Measurements from ENCODE around the gene NPFFR2. TPM values are rescaled to one million over a fixed set of nuclear protein-coding genes. Genes with fewer than 3 reads are reported as not detected.
"Not testable (repeated sequence)": the region's sequence is repeated elsewhere in the genome, so short reads cannot be mapped to it uniquely, and the experiment has no call there.

The NPFFR2 gene
- total RNA-seq, 2 donors from 2014 or later: not detected

DNA sequence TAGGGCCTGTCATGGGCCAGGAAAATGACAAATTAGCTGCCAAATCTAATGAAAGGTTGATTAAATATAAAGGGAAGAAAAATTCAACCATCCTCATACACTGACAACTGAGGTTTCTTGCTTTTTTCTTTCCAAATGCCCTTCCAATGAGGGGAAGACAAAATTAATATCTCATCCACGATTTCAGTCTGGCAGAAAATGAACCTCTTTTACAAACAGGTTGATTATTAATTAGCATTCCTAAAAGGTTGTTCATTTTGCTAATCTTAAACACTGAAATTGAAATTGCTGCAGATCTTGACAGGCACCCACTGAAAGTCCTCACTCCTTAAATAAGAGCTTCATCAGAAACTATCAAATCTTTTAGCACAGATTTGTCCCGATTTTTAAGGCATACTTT lies 45.5 kb downstream of the NPFFR2 start:
- H3K9me3 Mint-ChIP-seq: peaks cover 6% of the 10 kb centered on the region
- no peak for ATAC-seq

DNA sequence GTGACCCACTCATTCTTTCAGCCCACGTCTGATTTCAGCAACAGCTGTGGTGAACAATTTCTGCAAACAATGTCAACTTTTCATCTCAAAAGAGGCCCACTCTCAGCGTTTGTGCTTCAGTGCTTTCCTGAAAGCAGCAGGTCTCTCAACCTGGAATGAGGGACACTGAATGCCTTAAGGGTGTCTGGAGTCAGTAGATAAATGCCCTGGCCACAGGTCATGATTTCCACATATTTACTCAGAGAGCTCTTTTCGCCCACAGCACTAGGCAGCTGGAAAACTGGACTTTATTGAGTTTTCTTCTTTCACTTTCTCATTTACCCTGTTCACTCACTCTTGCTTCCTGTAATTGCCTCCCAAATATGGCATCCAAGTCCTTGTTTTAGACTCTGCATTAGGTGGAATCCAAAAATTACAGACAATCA lies 52.8 kb downstream of the NPFFR2 start:
- no peaks in the 10 kb centered on the region for H3K27me3 Mint-ChIP-seq
- H3K27ac Mint-ChIP-seq: no peak overlapping the region
- no peak for DNase-seq (ENCODE audit: low spot score)
- peaks cover 8% of the 10 kb centered on the region for H3K9me3 Mint-ChIP-seq
- no peak overlapping the region for H3K4me3 Mint-ChIP-seq
- no peak for ATAC-seq
- no peaks in the 10 kb centered on the region for H3K4me1 Mint-ChIP-seq (ENCODE audit: low read depth in 2 of 2)
- no peaks in the 10 kb centered on the region for H3K36me3 Mint-ChIP-seq

More for the DNA sequence above, 45.5 kb downstream of the NPFFR2 start:
- no peak for DNase-seq (ENCODE audit: low spot score)
- H3K36me3 Mint-ChIP-seq: no peaks in the 10 kb centered on the region
- no peaks in the 10 kb centered on the region for H3K27me3 Mint-ChIP-seq
- no peak overlapping the region for H3K4me3 Mint-ChIP-seq
- no peaks in the 10 kb centered on the region for H3K4me1 Mint-ChIP-seq (ENCODE audit: low read depth in 2 of 2)
- H3K27ac Mint-ChIP-seq: no peak overlapping the region

DNA sequence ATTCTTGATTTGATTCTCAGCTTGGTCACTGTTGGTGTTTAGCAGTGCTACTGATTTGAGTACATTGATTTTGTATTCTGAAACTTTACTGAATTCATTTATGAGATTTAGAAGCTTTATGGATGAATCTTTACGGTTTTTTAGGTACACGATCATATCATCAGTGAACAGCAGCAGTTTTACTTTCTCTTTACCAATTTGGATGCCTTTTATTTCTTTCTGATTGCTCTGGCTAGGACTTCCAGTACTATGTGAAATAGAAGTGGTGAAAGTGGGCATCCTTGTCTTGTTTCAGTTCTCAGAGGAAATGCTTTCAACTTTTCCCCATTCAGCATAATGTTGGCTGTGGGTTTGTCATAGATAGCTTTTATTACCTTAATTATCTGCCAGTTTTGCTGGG lies 58.8 kb downstream of the NPFFR2 start:
- not testable (repeated sequence) for H3K27ac Mint-ChIP-seq; H3K4me3 Mint-ChIP-seq; H3K36me3 Mint-ChIP-seq; DNase-seq (ENCODE audit: low spot score); ATAC-seq; H3K27me3 Mint-ChIP-seq; H3K4me1 Mint-ChIP-seq (ENCODE audit: low read depth in 2 of 2)
- peaks cover 18% of the 10 kb centered on the region for H3K9me3 Mint-ChIP-seq

DNA sequence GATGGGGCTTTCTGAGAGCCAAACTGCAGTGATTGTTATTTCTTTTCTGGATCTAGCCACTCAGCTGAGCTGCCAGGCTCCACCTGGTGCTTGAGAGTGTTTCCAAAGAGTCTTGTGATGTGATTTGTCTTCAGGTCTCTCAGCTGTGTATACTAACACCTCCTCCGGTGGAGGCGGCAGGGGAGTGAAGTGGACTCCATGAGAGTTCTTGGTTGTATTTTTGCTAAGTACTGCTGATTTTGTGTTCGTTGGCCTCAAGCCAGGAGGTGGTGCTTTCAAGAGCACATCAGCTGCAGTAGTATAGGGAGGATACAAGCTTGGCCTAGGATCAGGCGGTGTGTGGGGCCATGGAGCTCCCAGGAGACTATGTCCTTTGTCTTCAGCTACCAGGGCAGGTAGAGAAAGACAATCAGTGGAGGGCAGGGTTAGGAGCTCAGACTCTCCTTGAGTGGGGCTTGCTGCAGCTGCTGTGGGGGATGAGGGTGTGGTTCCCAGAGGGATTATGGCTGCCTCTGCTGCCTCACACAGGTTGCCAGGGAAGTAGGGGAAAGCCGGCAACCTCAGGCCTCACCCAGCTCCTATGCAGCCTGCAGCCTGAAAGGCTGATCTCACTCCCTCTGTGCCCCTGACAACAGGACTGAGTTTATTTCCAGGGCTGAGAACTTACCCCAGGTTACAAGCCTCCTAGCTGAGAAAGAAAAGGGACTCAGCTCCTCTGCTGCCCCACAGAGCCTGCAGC lies 62.4 kb downstream of the NPFFR2 start:
- no peak overlapping the region for H3K27ac Mint-ChIP-seq
- peaks cover 25% of the 10 kb centered on the region for H3K9me3 Mint-ChIP-seq
- ATAC-seq: no peak
- H3K4me3 Mint-ChIP-seq: no peak overlapping the region
- H3K27me3 Mint-ChIP-seq: no peaks in the 10 kb centered on the region
- no peaks in the 10 kb centered on the region for H3K36me3 Mint-ChIP-seq
- no peaks in the 10 kb centered on the region for H3K4me1 Mint-ChIP-seq (ENCODE audit: low read depth in 2 of 2)
- no peak for DNase-seq (ENCODE audit: low spot score)

DNA sequence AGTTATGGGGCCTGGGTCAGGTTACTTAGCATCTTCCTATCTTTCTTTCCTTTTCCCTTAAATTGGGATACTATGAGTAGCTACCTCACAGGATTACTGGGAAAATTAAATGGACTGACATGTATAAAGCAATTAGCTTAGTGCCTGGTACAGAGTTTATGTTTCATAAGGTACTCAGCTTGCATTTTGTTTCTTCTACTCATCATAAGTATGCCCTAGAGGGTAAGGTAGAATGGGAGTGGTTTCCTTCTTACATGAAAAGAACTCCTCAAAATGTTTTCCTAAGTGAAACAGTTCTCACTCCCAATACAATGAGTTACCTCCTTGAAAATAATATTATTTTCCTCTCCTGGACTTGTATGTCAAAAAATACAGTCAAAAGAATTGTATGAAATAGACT lies 75.7 kb downstream of the NPFFR2 start:
- no peak overlapping the region for H3K27ac Mint-ChIP-seq
- DNase-seq (ENCODE audit: low spot score): no peak
- H3K36me3 Mint-ChIP-seq: no peaks in the 10 kb centered on the region
- peaks cover 2 to 3% of the 10 kb centered on the region in 2 donors for H3K4me1 Mint-ChIP-seq (ENCODE audit: low read depth in 2 of 2)
- no peak overlapping the region for H3K4me3 Mint-ChIP-seq
- H3K9me3 Mint-ChIP-seq: peaks cover 3% of the 10 kb centered on the region
- ATAC-seq: no peak
- H3K27me3 Mint-ChIP-seq: no peaks in the 10 kb centered on the region

DNA sequence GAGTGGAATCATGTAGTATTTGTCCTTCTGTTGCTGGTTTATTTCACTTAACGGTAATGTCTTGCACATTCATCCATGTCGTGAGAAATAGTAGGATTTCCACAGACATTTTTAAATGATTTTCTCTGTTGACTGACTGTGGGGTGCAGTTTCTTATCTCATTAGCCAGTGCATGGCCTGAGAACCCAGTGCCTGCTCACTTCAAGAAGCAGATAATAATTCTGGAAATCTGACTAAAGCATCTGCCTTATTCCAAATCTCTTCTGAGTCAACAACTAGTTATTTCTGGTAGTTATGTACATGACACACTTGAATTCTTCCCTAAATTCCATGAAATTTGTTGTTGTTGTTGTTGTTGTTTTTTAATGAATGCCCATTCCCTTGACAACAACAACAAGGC lies 77.6 kb downstream of the NPFFR2 start:
- Mint-ChIP-seq H3K27me3 (no peaks in the 10 kb centered on the region), H3K36me3 (no peaks in the 10 kb centered on the region), H3K4me3 (no peak overlapping the region), H3K9me3 (peaks cover 5% of the 10 kb centered on the region), H3K4me1 (ENCODE audit: low read depth in 2 of 2) (peaks cover 4% of the 10 kb centered on the region in 2 donors), H3K27ac (no peak overlapping the region)
- DNase-seq (ENCODE audit: low spot score): no peak
- no peak for ATAC-seq

DNA sequence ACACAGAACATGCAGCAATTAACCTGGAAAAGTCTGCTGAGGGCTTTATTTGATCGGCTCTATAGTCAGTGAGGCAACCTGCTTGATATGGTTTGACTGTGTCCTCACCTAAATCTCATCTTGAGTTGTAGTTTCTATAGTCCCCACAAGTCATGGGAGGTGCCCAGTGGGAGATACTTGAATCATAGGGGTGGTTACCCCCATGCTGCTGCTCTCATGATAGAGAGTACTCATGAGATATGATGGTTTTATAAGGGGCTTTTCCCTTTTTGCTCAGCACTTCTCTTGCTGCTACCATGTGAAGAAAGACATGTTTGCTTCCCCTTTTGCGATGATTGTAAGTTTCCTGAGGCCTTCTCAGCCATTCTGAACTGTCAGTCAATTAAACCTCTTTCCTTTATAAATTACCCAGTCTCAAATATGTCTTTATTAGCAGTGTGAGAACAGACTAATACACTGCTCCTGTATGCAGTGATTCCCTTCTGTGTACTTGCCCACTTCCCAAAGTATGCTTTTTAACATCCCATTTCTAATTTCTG lies 78.2 kb downstream of the NPFFR2 start:
- H3K4me1 Mint-ChIP-seq (ENCODE audit: low read depth in 2 of 2): peaks cover 4% of the 10 kb centered on the region in 2 donors
- DNase-seq (ENCODE audit: low spot score) (no peak), ATAC-seq (no peak)
- H3K36me3 Mint-ChIP-seq: no peaks in the 10 kb centered on the region
- H3K27me3 Mint-ChIP-seq: no peaks in the 10 kb centered on the region
- H3K27ac Mint-ChIP-seq: no peak overlapping the region
- H3K4me3 Mint-ChIP-seq: no peak overlapping the region
- H3K9me3 Mint-ChIP-seq: peaks cover 5% of the 10 kb centered on the region

DNA sequence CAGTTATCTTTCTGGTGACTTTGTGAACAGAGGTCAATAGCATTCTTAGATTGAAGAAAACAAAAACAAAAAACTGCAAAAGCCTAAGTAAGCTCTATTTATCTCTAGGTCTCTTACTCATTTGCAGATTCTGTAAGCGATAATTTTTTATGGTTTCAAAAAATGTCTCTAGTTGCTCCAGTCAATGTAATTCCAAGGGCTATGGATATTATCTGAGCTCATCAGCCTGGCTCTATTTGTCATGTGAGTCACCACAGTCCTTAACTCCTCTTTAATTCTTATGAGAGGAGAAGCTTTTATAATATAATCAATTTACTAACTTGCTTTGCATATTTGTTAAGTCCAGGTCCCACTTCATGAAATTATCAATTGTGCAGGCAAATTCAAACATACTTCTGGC lies 79.1 kb downstream of the NPFFR2 start:
- no peak for ATAC-seq
- no peaks in the 10 kb centered on the region for H3K27me3 Mint-ChIP-seq
- peaks cover 5% of the 10 kb centered on the region for H3K9me3 Mint-ChIP-seq
- H3K36me3 Mint-ChIP-seq: no peaks in the 10 kb centered on the region
- DNase-seq (ENCODE audit: low spot score): no peak
- H3K4me1 Mint-ChIP-seq (ENCODE audit: low read depth in 2 of 2): peaks cover 4% of the 10 kb centered on the region in 2 donors
- no peak overlapping the region for H3K27ac Mint-ChIP-seq
- H3K4me3 Mint-ChIP-seq: no peak overlapping the region

DNA sequence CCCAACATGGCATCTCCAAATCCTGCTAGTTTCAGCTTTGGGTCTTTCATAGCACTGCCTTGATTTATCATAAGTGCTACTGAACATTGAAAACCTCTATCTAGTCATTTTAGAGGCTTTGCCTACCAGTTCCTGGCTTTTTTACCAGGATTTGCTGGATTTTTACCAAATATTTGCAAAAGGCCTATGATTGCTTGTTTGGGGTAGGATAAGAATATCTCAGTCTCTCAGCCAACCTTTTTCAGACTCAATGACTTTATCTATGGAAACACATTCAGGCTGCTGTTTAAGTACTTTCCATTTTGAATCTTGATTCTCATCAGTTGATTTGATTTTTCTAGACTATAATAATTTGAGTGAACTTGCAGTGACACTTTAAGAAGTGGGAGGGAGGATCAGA lies 80.1 kb downstream of the NPFFR2 start:
- peaks cover 4% of the 10 kb centered on the region in 2 donors for H3K4me1 Mint-ChIP-seq (ENCODE audit: low read depth in 2 of 2)
- peaks cover 7% of the 10 kb centered on the region for H3K9me3 Mint-ChIP-seq
- ATAC-seq (no peak), DNase-seq (ENCODE audit: low spot score) (no peak)
- no peaks in the 10 kb centered on the region for H3K27me3 Mint-ChIP-seq
- no peak overlapping the region for H3K4me3 Mint-ChIP-seq
- no peak overlapping the region for H3K27ac Mint-ChIP-seq
- no peaks in the 10 kb centered on the region for H3K36me3 Mint-ChIP-seq

DNA sequence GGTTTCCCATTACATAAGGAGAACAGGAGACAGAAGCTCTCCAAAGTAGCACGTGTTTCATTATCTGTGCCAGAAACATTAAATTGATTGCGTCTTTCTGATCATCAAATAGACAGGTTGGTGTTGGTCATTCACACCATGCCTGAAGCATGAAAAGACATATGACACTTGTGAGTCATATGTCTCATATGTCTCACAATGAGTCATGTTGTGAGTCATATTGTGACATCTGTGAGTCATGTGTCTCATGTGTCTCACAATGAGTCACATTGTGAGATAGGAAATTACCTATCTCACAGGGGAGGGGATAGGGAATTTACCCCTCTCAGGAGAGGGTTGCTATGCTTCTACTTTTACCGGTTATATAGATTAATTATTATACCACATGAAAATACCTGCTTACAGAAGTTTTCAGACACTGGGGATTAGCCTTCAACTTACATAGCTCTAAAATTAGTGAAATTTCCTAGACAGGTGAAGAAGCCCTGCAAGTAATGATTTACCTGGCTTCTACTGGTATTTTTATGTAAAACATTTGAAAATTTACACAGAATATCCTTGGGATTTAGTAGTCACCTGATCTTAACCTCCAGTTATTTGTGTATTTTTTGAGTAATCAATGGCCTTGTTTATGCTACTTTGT lies 80.8 kb downstream of the NPFFR2 start:
- Mint-ChIP-seq H3K4me3 (peak overlapping the region; percentile 18), H3K36me3 (no peaks in the 10 kb centered on the region), H3K9me3 (peaks cover 7% of the 10 kb centered on the region), H3K27me3 (no peaks in the 10 kb centered on the region), H3K27ac (peak overlapping the region in 1 of 2 donors; percentile 33), H3K4me1 (ENCODE audit: low read depth in 2 of 2) (peaks cover 4% of the 10 kb centered on the region in 2 donors)
- ATAC-seq (peak; percentile 86 to 90), DNase-seq (ENCODE audit: low spot score) (no peak)

DNA sequence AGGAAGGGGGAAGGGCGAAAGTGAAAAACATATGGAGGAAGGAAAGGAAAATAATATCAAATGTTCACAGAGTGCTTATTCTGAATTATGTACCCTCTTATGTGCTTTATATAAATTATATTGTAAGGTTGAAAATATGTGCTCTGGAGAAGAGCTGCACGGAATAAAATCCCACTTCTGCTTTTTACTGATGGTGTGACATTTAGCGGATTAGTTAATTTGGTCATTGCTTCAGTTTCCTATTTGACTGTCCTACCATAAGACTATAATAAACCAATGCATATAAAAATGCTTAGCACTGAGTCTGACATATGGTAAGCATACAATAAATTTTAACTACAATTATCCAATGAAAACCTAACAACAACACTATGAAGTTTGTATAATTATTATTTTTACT lies 86.2 kb downstream of the NPFFR2 start:
- no peak for DNase-seq (ENCODE audit: low spot score)
- Mint-ChIP-seq H3K9me3 (peaks cover 5% of the 10 kb centered on the region), H3K27me3 (no peaks in the 10 kb centered on the region), H3K27ac (no peak overlapping the region), H3K4me1 (ENCODE audit: low read depth in 2 of 2) (no peaks in the 10 kb centered on the region), H3K36me3 (no peaks in the 10 kb centered on the region), H3K4me3 (no peak overlapping the region)
- ATAC-seq: no peak

DNA sequence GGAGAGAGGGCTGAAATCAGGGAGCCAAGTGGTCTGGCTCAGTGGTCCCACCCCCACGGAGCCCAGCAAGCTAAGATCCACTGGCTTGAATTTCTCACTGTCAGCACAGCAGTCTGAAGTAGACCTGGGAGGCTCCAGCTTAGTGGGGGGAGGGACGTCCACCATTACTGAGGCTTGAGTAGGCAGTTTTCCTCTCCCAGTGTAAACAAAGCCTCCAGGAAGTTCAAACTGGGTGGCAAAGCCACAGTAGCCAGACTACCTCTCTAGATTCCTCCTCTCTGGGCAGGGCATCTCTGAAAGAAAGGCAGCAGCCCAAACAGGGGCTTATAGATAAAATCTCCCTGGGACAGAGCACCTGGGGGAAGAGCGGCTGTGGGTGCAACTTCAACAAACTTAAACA lies 88.1 kb downstream of the NPFFR2 start:
- no peaks in the 10 kb centered on the region for H3K4me1 Mint-ChIP-seq (ENCODE audit: low read depth in 2 of 2)
- H3K36me3 Mint-ChIP-seq: no peaks in the 10 kb centered on the region
- H3K4me3 Mint-ChIP-seq: no peak overlapping the region
- peaks cover 5% of the 10 kb centered on the region for H3K9me3 Mint-ChIP-seq
- no peaks in the 10 kb centered on the region for H3K27me3 Mint-ChIP-seq
- ATAC-seq: no peak
- H3K27ac Mint-ChIP-seq: no peak overlapping the region
- no peak for DNase-seq (ENCODE audit: low spot score)

DNA sequence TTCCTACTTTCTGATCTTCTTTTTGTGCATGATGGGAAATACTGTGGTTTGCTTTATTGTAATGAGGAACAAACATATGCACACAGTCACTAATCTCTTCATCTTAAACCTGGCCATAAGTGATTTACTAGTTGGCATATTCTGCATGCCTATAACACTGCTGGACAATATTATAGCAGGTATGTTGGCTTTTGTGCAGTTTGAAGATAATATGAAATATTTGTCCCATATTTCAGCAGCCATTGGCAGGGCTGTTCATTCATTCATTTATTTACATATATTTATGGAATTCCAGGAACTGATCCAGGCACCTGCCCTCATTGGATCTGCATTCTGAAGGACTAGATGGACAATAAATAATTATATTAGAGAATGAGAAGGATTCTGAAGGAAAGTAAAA lies 96.9 kb downstream of the NPFFR2 start:
- Mint-ChIP-seq H3K27me3 (no peaks in the 10 kb centered on the region), H3K36me3 (no peaks in the 10 kb centered on the region), H3K4me1 (ENCODE audit: low read depth in 2 of 2) (no peaks in the 10 kb centered on the region), H3K27ac (no peak overlapping the region), H3K4me3 (no peak overlapping the region), H3K9me3 (peaks cover 6% of the 10 kb centered on the region)
- DNase-seq (ENCODE audit: low spot score) (no peak), ATAC-seq (no peak)

DNA sequence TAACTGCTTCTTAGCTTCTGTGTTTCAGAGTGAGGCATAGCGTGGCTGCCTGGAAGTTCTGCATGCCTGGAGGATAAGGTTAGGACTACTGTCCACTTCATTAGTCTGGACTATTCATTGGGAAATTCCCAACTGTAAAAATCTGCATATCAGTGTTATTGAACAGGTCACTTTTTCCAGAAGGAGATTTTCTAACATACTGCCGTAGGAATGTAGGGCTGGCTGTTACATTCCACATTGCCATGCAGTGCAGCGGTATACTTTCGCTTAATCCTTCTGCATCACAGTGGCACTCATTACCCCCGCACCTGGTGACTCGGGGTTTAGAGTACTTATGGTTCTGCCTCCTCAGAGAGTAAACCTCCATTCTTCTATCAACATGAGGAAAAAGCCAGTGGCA lies 104.6 kb downstream of the NPFFR2 start:
- no peaks in the 10 kb centered on the region for H3K27me3 Mint-ChIP-seq
- H3K4me1 Mint-ChIP-seq (ENCODE audit: low read depth in 2 of 2): no peaks in the 10 kb centered on the region
- no peaks in the 10 kb centered on the region for H3K36me3 Mint-ChIP-seq
- DNase-seq (ENCODE audit: low spot score) (no peak), ATAC-seq (no peak)
- H3K4me3 Mint-ChIP-seq: no peak overlapping the region
- H3K9me3 Mint-ChIP-seq: peaks cover 21% of the 10 kb centered on the region
- H3K27ac Mint-ChIP-seq: no peak overlapping the region

Measured in natural killer cell treated with Interleukin-12 subunit alpha and Interleukin-12 subunit beta and Interleukin-15 and Interleukin-18, amount 100 ng/mL, for 72 hours (primary cell).